Measurements from ENCODE around the gene BHLHE40. TPM values are rescaled to one million over a fixed set of nuclear protein-coding genes. Genes with fewer than 3 reads are reported as not detected.

The BHLHE40 gene
- total RNA-seq, 1 experiment from 2014 or later: 3.5 TPM

- TF ChIP-seq CTCF (conservative IDR thresholded peaks at IDR 0.05; ENCODE audit: low read depth, low read length) (no peak), EZH2 (IDR thresholded peaks at IDR 0.05; ENCODE audit: borderline replicate concordance, low read depth, low read length, poor library complexity, severe bottlenecking) (no peak)
- POLR2A ChIA-PET (ENCODE audit: low non-redundant PET): no interaction called here
- Histone ChIP-seq H3K27ac (ENCODE audit: low read depth, low read length, poor library complexity, severe bottlenecking) (peak overlapping the region; percentile 33), H3K4me1 (ENCODE audit: insufficient read depth, low read length, poor library complexity, severe bottlenecking) (peaks cover 25% of the 10 kb centered on the region), H3K27me3 (replicated peaks; ENCODE audit: insufficient read depth, low read depth, low read length, poor library complexity) (no peaks in the 10 kb centered on the region), H3K4me3 (ENCODE audit: low read depth, low read length, poor library complexity, severe bottlenecking) (peak overlapping the region; percentile 23), H3K36me3 (ENCODE audit: insufficient read depth, low read length, poor library complexity, severe bottlenecking) (peaks cover 4% of the 10 kb centered on the region), H3K9me3 (ENCODE audit: low read depth, low read length, poor library complexity, severe bottlenecking) (no peaks in the 10 kb centered on the region)
- BruUV-seq (replicated peaks): no TSS peak
- intact Hi-C loops (cut with micrococcal nuclease; ENCODE audit: unreplicated experiment): no loop called here
- CTCF ChIA-PET: no interaction called here
- DNase-seq (ENCODE audit: low spot score): no peak
Measured at GRCh38 chr3:4986175-4986781, 7.0 kb downstream of the BHLHE40 start.

- intact Hi-C loops (cut with micrococcal nuclease; ENCODE audit: unreplicated experiment): no loop called here
- Histone ChIP-seq H3K27me3 (replicated peaks; ENCODE audit: insufficient read depth, low read depth, low read length, poor library complexity) (no peaks in the 10 kb centered on the region), H3K9me3 (ENCODE audit: low read depth, low read length, poor library complexity, severe bottlenecking) (no peaks in the 10 kb centered on the region), H3K4me3 (ENCODE audit: low read depth, low read length, poor library complexity, severe bottlenecking) (peak overlapping the region; percentile 23), H3K4me1 (ENCODE audit: insufficient read depth, low read length, poor library complexity, severe bottlenecking) (peaks cover 21% of the 10 kb centered on the region), H3K36me3 (ENCODE audit: insufficient read depth, low read length, poor library complexity, severe bottlenecking) (peaks cover 4% of the 10 kb centered on the region), H3K27ac (ENCODE audit: low read depth, low read length, poor library complexity, severe bottlenecking) (peak overlapping the region; percentile 33)
- no peak for TF ChIP-seq EZH2 (IDR thresholded peaks at IDR 0.05; ENCODE audit: borderline replicate concordance, low read depth, low read length, poor library complexity, severe bottlenecking)
- no peak for TF ChIP-seq CTCF (conservative IDR thresholded peaks at IDR 0.05; ENCODE audit: low read depth, low read length)
- ChIA-PET CTCF (interaction anchor here (0.6 kb wide), 1 partner anchor 14 kb away, joined by 3 read pairs; no protein-coding TSS in a partner anchor), POLR2A (ENCODE audit: low non-redundant PET) (no interaction called here)
- DNase-seq (ENCODE audit: low spot score): peak; percentile 82
- no TSS peak for BruUV-seq (replicated peaks)
Measured at GRCh38 chr3:4986782-4987537, 7.7 kb downstream of the BHLHE40 start.

- no peak for TF ChIP-seq CTCF (conservative IDR thresholded peaks at IDR 0.05; ENCODE audit: low read depth, low read length)
- no peak for TF ChIP-seq EZH2 (IDR thresholded peaks at IDR 0.05; ENCODE audit: borderline replicate concordance, low read depth, low read length, poor library complexity, severe bottlenecking)
- H3K4me3 ChIP-seq (ENCODE audit: low read depth, low read length, poor library complexity, severe bottlenecking): peak overlapping the region; percentile 23
- intact Hi-C loops (cut with micrococcal nuclease; ENCODE audit: unreplicated experiment): no loop called here
- H3K9me3 ChIP-seq (ENCODE audit: low read depth, low read length, poor library complexity, severe bottlenecking): no peaks in the 10 kb centered on the region
- H3K4me1 ChIP-seq (ENCODE audit: insufficient read depth, low read length, poor library complexity, severe bottlenecking): peaks cover 17% of the 10 kb centered on the region
- no TSS peak for BruUV-seq (replicated peaks)
- ChIA-PET POLR2A (ENCODE audit: low non-redundant PET) (no interaction called here), CTCF (interaction anchor here (0.6 kb wide), 1 partner anchor 15 kb away, joined by 3 read pairs; no protein-coding TSS in a partner anchor)
- H3K27ac ChIP-seq (ENCODE audit: low read depth, low read length, poor library complexity, severe bottlenecking): no peak overlapping the region
- H3K27me3 ChIP-seq (replicated peaks; ENCODE audit: insufficient read depth, low read depth, low read length, poor library complexity): no peaks in the 10 kb centered on the region
- no peak for DNase-seq (ENCODE audit: low spot score)
- H3K36me3 ChIP-seq (ENCODE audit: insufficient read depth, low read length, poor library complexity, severe bottlenecking): peaks cover 4% of the 10 kb centered on the region
Measured at GRCh38 chr3:4987538-4988296, 8.5 kb downstream of the BHLHE40 start.
